WI38 (cell line): ENCODE results near the gene ZNF420.
"Not testable (repeated sequence)": the region's sequence is repeated elsewhere in the genome, so short reads cannot be mapped to it uniquely, and the experiment has no call there.

Experiments
- H3K4me3 ChIP-seq: 2 replicates; pipeline ENCODE4 v1.5.1; 2011; ENCODE audit warnings: low read depth, mild to moderate bottlenecking, control low read depth, low read length
- TF ChIP-seq, protein P1 (sequence below): IDR thresholded peaks from 2 replicates; pipeline ENCODE4 v1.5.1; 2012; ENCODE audit warnings: low read depth, mild to moderate bottlenecking, control low read depth, low read length

ZNF420 gene

DNA sequence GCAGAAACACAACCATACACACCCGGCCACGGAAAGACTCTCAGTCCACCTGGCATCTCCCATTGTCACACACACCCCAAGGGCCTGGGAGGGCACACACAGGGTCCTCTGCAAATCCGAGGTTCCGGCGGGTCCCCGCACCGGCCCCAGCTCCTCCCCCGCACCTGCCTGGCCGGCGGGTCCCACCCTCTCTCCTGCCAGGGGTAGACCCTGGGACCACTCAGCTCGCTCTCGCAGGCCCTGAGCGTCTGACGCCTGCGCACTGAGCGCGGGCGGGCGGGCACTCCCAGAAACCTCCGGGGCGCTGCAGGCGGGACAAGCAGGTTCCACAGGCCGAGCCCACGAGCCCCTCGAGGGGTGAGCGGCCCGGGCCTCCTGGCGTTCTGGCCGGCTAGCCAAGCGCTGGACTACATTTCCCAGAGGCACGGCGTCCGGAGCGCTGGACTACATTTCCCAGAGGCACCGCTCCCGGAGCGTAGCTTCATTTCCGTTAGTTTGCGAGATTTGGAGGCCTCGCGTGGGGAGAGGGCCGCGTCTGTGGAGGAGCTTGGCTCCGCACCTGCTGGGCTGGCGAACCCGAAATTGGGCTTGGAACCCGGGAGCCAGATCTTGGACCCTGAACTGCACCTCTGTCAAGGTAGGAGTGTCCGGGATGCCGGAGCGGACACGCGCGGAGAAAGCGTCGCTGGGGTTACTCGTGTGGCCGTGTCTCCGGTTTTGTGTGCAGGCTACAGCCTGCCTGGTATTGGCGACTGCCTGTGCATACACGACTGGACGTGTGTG is at the start of gene ZNF420:
TSS of gene ZNF420 (plus strand) at position 500 of the 783 bp plus-strand sequence. CDS start 10,686 bp downstream, outside the sequence.
- TF ChIP-seq, protein P1, sequence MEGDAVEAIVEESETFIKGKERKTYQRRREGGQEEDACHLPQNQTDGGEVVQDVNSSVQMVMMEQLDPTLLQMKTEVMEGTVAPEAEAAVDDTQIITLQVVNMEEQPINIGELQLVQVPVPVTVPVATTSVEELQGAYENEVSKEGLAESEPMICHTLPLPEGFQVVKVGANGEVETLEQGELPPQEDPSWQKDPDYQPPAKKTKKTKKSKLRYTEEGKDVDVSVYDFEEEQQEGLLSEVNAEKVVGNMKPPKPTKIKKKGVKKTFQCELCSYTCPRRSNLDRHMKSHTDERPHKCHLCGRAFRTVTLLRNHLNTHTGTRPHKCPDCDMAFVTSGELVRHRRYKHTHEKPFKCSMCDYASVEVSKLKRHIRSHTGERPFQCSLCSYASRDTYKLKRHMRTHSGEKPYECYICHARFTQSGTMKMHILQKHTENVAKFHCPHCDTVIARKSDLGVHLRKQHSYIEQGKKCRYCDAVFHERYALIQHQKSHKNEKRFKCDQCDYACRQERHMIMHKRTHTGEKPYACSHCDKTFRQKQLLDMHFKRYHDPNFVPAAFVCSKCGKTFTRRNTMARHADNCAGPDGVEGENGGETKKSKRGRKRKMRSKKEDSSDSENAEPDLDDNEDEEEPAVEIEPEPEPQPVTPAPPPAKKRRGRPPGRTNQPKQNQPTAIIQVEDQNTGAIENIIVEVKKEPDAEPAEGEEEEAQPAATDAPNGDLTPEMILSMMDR, result no peak
- peak within 1 kb of the TSS; percentile 97 for H3K4me3 ChIP-seq

DNA sequence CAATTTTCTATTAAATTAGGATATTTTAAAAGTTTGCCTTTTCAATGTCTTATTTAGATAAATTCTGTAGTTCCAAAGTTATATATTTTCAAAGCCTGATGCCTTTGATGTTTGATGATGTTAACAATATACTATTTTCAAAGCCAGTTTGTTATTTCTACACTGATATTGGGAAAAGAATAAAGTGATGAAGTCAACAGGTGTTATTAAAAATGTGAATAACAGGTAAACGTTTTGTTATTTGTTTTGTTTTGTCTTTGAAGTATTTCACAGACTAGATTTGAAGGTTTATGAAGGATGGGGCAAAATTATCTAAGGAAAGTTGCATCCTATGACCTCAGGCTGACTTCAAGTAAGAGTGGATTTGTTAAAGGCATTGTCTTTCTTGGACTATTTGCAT is 33.1 kb upstream of the ZNF420 start:
- TF ChIP-seq, protein P1, result no peak
- no peak overlapping the region for H3K4me3 ChIP-seq

DNA sequence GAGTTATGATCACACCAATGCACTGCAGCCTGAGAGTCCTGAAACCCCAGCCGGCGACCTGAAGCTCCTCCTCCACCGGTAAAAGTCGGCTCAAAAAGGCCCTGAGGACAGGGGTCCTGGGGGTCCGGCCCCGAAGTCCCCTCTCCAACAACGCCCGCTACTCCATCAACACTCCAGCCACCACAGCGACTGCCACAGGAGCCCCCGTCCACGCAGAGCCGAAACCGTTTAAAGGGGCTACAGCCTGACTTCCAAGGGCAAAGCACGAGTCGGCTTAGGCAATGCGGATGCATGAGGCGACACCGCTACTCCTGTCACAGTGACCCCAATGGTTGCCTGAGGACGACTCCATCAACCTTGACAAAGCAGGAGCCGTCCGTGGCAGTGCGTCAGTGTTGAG is 22.9 kb upstream of the ZNF420 start:
- no peak overlapping the region for H3K4me3 ChIP-seq
- TF ChIP-seq, protein P1, result no peak

DNA sequence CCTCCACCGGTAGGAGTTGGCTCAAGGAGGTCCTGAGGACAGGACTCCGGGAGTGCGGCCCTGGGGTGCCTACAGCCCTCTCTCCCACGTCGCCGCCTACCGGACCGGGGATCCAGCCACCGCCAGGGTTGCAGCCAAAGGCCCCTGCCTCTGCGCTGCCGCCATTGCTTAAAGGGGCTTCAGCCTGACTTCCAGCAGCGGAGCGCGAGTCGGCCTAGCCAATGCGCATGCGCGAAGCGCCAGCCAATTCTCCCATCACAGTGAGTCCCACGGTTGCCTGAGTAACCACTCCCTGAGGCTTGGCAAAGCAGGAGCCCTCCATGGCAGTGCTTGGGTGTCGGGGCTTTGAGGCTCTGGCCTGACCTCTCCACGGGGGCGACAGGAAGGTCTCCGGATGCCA is 21.5 kb upstream of the ZNF420 start:
- H3K4me3 ChIP-seq, result no peak overlapping the region
- TF ChIP-seq, protein P1, result no peak

DNA sequence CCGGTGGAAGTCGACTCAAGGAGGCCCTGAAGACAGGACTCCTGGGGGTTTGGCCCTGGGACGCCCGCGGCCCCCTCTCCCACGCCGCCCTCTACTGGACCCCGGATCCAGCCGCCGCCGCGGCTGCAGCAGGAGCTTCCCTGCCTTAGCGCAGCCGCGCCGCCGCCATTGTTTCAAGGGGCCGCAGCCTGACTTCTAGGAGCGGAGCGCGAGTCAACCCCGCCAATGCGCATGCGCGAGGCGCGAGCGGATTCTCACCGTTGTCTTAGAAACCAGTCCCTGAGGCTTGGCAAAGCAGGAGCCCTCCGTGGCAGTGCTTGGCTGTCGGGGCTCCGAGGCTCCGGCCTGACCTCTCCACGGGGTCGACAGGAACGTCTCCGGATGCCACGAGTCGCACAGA is 19.1 kb upstream of the ZNF420 start:
- TF ChIP-seq, protein P1, result no peak
- H3K4me3 ChIP-seq, result no peak overlapping the region

DNA sequence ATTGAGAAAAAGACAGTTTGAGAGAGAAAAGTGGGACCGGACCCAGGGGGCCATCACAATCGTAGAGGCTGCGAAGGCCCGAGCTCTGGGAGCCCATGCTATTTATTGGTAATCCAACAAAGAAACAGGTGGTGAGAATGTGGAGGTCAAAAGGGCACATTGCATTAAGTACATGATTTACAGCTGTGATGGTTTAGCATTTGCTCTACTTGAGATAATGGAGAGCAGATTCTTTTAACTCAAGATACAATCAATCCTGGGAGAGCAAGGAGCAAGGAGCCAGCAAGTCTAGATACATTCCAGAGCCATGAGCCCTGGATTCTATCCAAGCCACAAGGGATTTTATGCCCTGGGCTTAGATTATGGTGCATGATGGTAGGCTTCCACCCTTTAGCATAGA is 13.3 kb upstream of the ZNF420 start:
- not testable (repeated sequence) for H3K4me3 ChIP-seq

DNA sequence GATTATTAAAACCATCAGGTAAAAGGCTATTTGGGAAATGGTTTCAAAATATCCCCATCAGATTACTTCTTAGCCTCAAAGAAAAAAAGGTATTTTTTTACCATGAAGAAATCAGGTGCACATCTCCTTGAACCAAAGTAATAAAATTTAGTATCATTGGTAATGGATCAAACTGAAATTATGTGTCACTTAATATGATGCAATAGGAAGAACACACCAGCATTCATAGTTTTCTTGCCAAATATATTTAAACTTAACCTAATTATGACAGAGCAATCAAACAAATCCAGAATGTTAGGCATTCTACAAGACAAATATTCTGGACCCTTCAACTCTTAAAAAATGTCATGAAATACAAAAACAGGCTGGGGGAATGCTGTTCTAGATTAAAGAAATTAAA is 4.1 kb upstream of the ZNF420 start:
- no peak overlapping the region for H3K4me3 ChIP-seq
- TF ChIP-seq, protein P1, result no peak

DNA sequence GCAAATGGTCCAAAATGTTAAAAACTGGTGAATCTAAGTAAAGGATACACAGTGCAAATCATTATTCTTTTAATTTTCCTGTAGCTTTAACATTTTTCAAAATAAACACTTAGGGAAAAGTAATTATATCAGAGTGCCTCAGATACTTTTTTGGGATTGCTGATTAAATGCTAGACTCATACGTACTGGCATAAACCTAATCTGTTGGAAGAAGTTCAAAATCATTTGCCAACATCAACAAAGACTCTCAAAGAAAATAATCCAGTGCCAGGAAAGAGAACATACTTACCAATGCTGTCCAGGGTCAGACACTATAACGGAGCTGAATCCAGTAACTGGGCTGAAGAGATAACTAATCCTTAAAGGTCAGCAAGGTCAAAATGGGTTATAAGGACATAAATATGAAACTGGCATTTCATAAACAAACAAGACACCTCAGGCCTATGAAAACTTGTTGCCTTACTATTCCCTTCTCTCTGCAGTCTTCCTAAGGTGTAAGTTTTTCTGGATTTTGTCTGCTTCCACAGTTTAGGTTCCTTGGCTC is 3.3 kb upstream of the ZNF420 start:
- H3K4me3 ChIP-seq, result no peak overlapping the region
- TF ChIP-seq, protein P1, result no peak

DNA sequence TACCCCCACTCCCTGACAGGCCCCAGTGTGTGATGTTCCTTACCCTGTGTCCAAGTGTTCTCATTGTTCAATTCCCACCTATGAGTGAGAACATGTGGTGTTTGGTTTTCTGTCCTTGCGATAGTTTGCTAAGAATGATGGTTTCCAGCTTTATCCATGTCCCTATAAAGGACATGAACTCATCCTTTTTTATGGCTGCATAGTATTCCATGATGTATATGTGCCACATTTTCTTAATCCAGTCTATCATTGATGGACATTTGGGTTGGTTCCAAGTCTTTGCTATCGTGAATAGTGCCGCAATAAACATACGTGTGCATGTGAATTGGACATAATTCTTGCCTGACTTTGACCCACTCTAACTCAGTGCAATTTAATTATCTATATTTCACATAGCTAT is 1.7 kb upstream of the ZNF420 start:
- H3K4me3 ChIP-seq, result not testable (repeated sequence)
